ENCODE results near the gene GFAP.

The GFAP gene

DNA sequence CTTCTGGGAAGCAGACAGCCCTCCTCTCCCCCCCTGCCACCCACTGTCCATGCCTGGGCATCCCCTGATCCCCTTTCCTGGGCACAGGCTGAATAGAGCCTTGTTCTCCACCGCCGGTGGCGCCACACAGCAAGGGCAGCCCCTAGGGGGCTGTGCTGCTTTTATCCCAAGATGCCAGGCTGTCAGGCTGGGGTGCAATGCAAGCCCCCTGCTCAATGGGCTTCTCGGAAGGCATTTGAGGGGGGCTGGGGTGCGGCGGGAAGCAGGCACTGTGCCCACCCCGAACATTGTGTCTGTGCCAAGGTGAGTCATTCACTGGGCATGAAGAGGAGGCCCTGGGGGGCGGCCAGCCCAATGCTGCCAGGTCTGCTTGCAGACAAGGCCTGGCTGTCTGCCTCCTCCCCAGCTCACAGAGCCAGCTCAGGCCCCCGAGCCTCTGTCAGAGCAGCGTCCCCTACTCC, 1.5 kb upstream of the GFAP start:
- H3K27ac ChIP-seq: peak overlapping the region; percentile 91
- ChIA-PET POLR2A (ENCODE audit: low non-redundant PET) (no interaction called here), CTCF (no interaction called here)
- TF ChIP-seq, protein P1, sequence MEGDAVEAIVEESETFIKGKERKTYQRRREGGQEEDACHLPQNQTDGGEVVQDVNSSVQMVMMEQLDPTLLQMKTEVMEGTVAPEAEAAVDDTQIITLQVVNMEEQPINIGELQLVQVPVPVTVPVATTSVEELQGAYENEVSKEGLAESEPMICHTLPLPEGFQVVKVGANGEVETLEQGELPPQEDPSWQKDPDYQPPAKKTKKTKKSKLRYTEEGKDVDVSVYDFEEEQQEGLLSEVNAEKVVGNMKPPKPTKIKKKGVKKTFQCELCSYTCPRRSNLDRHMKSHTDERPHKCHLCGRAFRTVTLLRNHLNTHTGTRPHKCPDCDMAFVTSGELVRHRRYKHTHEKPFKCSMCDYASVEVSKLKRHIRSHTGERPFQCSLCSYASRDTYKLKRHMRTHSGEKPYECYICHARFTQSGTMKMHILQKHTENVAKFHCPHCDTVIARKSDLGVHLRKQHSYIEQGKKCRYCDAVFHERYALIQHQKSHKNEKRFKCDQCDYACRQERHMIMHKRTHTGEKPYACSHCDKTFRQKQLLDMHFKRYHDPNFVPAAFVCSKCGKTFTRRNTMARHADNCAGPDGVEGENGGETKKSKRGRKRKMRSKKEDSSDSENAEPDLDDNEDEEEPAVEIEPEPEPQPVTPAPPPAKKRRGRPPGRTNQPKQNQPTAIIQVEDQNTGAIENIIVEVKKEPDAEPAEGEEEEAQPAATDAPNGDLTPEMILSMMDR (conservative IDR thresholded peaks at IDR 0.05; ENCODE audit: low read depth): no peak
- DNase-seq (ENCODE audit: low spot score): peak; percentile 64

DNA sequence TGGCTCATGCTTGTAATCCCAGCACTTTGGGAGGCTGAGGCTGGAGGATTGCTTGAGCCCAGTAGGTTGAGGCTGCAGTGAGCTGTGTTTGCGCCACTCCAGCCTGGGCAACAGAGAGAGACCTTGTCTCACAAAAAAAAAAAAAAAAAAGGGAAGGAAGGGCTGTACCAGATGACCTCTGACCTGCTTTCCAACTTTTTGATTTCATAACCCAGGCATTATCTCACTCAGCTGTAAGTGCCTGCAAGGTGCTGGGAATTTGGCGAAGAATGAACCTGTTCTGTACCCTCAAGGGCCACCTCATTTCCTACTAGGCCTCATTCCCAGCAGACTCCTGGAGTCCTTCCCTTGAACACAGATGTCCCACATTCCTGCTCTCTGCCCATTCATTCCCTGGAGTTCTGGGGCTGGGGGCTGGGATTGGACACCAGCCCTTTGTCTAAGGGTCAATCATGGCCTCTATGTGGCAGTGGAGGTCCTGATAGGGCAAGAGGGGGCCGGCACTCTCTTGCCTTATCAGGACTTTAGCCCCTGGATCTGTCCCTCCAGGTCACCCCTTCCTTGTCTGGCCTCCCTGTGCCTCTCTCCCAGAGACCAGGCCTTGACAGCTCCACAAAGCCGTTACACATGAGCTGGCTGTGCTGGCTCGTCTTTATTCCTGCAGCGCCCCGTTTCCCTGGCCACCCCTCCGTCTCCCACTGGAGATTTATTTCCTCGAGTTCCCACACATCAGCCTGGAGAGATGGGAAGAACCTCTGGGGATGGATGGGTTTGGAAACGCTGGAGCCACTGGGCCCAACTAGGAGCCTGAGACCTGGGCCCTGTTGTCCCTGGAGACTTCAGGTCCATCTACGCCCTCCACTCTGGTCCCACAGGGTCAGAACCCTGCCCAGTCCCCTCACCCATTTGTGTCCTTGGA, 821 bp upstream of the GFAP start:
- no peak for DNase-seq (ENCODE audit: low spot score)
- CTCF ChIA-PET: interaction anchor here (0.6 to 1.1 kb wide), 3 partner anchors 16 to 106 kb away, joined by 3 read pairs; no protein-coding TSS in a partner anchor
- TF ChIP-seq, protein P1 (conservative IDR thresholded peaks at IDR 0.05; ENCODE audit: low read depth): no peak
- POLR2A ChIA-PET (ENCODE audit: low non-redundant PET): no interaction called here
- peak overlapping the region; percentile 91 for H3K27ac ChIP-seq

GRCh38 chr17:44914698-44915271, 515 bp downstream of the GFAP start:
- TF ChIP-seq, protein P1 (conservative IDR thresholded peaks at IDR 0.05; ENCODE audit: low read depth): no peak
- DNase-seq (ENCODE audit: low spot score): no peak
- POLR2A ChIA-PET (ENCODE audit: low non-redundant PET): no interaction called here
- CTCF ChIA-PET: interaction anchor here (1.0 kb wide), 1 partner anchor 84 kb away, joined by 6 read pairs; no protein-coding TSS in a partner anchor
- H3K27ac ChIP-seq: peak overlapping the region; percentile 91

GRCh38 chr17:44914148-44914547, 1.2 kb downstream of the GFAP start:
- peak overlapping the region; percentile 91 for H3K27ac ChIP-seq
- no peak for DNase-seq (ENCODE audit: low spot score)
- TF ChIP-seq, protein P1 (conservative IDR thresholded peaks at IDR 0.05; ENCODE audit: low read depth): no peak
- ChIA-PET POLR2A (ENCODE audit: low non-redundant PET) (no interaction called here), CTCF (interaction anchor here (1.0 kb wide), 1 partner anchor 83 kb away, joined by 6 read pairs; no protein-coding TSS in a partner anchor)

DNA sequence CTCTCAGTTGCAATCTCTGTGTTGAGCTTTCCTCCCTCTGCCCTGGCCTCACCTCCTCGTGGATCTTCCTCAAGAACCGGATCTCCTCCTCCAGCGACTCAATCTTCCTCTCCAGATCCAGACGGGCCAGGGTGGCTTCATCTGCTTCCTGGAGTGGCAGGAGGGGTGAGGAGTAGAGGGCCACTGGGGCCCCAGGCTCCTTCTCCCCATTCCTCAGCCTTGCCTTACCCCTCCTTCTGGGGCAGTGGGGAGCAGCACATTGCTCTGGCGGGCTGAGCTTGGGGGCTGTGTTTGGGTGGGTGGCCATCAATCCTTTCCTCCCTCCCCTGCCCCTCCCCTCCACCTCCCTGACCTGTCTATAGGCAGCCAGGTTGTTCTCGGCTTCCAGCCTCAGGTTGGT, 1.6 kb downstream of the GFAP start:
- TF ChIP-seq, protein P1 (conservative IDR thresholded peaks at IDR 0.05; ENCODE audit: low read depth): no peak
- peak overlapping the region; percentile 91 for H3K27ac ChIP-seq
- ChIA-PET POLR2A (ENCODE audit: low non-redundant PET) (interaction anchor here (0.6 kb wide), 1 partner anchor 222 kb away, joined by 3 read pairs; the partner anchor contains the start of gene ACBD4), CTCF (no interaction called here)
- no peak for DNase-seq (ENCODE audit: low spot score)

DNA sequence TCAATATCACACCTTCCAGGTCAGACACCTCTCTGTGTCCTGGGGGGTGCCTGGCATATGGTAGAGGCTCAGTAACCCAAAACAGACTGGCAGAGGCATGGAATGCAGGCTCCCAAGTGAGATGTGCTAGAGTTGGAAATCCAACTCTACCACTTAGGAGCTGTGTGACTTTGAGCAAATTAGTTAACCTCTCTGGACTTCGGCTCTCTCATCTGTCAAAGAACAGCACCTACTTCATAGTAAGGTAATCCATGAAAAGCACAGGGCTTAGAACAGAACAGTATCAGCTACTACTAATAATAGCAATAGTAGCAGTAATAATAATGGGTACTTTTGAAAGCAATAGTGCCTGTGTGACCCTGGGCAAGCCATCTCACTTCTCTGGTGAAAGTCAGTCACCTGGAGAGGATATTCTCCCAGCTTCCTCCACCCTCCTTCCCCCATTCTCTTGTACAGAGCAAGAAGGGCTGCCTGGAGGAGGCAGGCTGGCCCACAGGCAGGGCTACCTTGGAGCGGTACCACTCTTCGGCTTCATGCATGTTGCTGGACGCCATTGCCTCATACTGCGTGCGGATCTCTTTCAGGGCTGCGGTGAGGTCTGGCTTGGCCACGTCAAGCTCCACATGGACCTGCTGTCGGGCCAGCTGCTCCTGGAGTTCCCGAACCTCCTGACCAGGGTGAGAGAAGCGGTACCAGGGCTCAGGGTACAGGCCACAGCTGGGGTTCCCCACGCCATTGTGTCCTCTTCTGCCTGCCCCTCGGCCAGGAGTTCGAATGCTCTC, 2.3 kb downstream of the GFAP start:
- POLR2A ChIA-PET (ENCODE audit: low non-redundant PET): interaction anchor here (0.6 kb wide), 1 partner anchor 223 kb away, joined by 3 read pairs; the partner anchor contains the start of gene ACBD4
- CTCF ChIA-PET: interaction anchor here (0.7 kb wide), 1 partner anchor 111 kb away, joined by 3 read pairs; no protein-coding TSS in a partner anchor
- TF ChIP-seq, protein P1 (conservative IDR thresholded peaks at IDR 0.05; ENCODE audit: low read depth): no peak
- peak overlapping the region; percentile 91; the same call in 1 of the 2 replicates for H3K27ac ChIP-seq
- no peak for DNase-seq (ENCODE audit: low spot score)
